Umbilical cord (tissue), 2 donors: Measurements from ENCODE around the gene DZANK1. TPM values are rescaled to one million over a fixed set of nuclear protein-coding genes. Genes with fewer than 3 reads are reported as not detected.
"Not testable (repeated sequence)": the region's sequence is repeated elsewhere in the genome, so short reads cannot be mapped to it uniquely, and the experiment has no call there.

Source experiments
- DNase-seq: peaks from one replicate; pipeline ENCODE4 v3.0.0-alpha.2; 2015; ENCODE audit warnings: low spot score
- total RNA-seq: library from RNA; depleted of rRNA; stranded (reverse); fragments of >200 nt; gene quantifications from one replicate; pipeline ENCODE4 v1.2.3, GENCODE V29; 2014; ENCODE audit warnings: low replicate concordance; ENCODE audit not compliant: insufficient read depth

DZANK1 gene
- total RNA-seq, 1 donor from 2014 or later: 1.7 TPM

DNA sequence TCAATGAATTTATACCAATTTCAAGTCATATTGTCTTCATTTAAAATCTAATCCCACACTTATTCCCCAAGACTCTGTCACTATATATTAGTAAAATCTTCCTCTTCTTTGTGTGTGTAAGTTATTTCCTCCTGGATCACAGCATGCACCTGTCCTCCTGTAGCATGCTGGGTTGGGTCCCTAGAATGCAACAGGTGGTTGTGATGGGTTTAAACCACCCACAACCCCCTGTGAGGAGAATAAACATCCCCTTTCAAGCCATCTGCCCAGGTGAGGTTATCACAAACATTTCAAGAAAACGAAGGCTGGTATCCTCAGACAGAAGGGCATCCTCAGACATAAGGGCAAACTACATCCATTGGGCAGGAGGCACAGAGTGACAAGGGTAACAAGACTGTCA, 26.4 kb downstream of the DZANK1 start:
- DNase-seq: no peak

DNA sequence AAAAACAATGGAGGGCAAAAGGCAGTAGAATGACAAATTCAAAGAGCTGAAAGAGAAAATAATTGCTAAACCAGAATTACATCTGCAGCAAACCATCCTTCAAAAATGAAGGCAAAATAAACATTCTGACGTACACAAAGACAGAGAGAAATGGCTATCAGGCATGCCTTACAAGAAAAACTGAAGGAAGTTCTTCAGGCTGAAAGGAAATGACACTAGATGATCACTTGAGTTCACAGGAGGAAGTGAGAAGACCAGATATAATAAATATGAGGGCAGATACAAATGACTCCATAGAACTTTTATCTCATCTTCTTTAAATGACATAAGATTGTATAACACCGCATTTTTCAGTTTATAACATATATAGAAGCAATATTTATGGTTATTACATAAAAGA, 30.0 kb downstream of the DZANK1 start:
- DNase-seq: no peak

DNA sequence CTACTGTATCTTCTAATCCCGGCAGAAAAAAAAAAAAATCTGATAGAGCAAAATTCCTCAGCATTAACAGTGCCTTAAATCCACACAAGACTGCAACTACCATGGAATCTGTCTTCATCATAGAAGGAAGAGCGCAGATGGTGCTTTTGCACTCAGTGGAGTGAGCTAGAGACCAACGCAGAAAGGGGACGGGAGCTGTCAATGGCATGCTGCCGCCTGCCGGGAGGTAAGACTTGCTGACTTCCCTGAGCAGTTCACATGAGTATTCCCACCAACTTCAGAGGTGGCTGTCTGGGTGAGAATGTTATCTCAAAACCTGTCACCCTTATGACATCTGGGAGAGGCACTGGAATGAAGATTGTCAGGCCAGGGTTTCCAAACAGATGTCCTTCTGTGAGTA, 35.6 kb downstream of the DZANK1 start:
- DNase-seq: peak; percentile 43

DNA sequence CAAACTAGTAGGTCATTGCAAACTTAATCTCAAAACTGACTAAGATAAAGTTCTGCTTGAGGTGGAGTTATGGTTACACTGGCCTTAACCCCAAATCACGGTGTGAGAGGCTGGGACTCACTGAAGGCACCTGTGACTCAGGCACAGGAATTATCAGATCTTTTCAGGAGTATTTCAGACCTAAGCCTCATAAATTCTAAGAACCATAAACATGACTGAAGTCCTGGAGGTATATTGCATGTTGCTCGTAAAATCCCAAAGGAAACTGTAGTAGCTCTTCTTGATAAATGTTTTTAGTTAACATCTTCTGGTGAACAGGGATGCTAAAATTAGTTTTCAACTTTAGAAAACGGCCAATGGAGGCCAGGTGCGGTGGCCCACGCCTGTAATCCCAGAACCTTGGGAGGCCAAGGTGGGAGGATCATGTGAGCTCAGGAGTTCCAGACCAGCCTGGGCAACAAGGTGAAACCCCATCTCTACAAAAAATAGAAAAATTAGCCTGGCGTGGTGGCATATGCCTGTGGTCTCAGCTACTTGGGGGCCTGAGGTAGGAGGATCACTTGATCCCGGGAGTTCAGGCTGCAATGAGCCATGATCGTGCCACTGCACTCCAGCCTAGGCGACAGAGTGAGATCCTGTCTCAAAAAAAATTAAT, 36.5 kb downstream of the DZANK1 start:
- DNase-seq: no peak

DNA sequence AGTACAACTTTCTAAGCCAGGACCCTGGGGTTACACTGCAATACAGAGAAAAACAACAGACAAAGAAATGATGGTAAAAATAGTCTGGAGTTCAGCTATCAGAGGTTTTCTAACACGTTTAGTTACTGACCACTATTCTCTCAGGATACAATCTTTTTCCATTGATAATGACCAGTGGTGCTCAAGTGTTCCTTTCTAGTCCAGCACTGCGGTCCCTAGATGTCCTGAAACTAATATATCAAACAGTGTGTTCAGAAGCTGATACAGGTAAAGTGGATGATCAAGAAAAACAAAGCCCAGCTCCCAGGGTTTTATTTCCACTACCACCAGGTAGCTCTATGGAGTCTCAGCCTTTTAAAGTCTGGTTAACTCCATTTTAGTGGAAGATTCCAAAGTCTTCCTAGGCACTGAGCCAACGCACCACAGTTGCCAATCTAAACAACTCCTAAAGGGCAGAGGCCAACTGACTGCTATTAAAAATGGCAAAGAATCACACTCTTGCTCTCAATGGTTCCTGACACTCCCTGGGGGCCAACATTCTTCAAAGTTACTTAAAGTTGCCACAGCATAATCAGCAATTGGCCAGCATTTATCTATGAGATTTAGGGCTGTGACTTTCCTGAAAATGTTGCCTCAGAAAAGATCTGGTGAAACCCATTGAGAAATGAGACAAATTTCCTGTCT, 38.2 kb downstream of the DZANK1 start:
- no peak for DNase-seq

DNA sequence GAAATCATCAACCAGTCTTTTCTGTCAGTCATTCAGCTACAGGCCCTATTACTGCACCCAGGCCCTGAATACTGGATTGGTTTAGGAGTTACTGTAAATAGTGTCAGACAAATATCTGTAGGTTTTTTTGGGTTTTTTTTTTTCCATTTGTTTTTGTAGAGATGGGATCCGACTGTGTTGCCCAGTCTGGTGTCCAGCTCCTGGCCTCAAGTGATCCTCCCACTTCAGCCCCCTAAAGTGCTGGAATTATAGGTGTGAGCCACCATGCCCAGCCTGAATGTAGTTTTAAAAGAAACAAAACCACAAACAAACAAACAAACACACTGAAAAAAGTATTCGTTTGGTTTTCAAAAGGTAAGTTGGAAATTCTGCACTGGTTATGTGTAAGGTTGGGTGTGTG, 39.6 kb downstream of the DZANK1 start:
- DNase-seq: no peak

DNA sequence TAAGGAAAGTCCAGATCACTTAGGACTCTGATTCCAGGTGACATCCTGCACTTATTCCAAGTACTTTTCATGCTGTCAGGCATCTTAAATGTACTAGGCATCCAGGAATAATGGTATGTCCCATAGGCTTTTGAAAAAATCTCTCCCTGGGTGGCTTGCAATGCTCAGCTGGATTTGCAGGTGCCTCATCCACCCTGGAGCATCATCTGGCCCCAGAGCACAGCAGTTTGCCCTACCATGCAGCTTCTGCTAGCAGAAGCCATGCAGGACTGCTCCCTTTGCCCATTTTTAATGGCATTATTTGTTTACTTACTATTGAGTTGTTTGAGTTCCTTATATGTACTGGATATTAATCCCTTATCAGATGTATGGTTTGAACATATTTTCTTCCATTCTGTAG, 45.2 kb downstream of the DZANK1 start:
- DNase-seq: no peak

DNA sequence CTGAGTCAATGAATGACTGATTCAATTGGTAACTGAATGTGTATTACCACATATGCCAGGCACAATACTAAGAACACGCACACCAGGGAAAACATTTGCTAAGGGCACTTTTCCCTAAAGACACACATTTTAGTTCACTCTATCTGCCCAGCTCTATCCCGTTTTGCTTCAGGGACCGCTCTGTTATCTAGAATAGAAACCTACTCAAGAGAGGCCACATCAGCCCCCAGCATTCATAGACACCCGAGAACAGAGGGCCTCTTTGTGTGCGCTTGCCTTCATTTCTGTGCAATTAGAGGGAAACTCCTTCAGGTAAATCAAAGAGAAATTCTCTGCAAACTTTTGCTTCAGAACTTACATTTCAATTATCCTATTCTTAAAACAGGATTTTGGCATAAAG, 50.3 kb downstream of the DZANK1 start:
- no peak for DNase-seq

DNA sequence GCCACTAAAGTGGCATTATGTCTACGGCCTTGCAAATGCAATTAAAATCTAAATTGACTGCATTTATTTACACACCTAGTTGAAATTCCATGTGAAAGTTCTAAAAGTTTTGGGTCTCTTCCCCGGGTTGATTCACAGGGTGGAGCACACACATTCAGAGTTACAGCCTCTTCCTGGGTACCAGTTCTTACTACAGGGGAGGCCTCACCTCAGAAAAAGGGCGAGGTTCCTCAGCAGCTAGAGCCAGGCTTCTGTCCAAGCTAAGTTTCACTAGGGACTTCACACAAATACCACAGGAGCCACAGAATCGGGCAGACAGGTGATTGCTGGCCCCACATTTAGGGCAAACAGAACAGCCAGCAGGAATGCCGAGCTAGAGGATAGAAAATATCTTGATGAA, 52.7 kb downstream of the DZANK1 start:
- no peak for DNase-seq

DNA sequence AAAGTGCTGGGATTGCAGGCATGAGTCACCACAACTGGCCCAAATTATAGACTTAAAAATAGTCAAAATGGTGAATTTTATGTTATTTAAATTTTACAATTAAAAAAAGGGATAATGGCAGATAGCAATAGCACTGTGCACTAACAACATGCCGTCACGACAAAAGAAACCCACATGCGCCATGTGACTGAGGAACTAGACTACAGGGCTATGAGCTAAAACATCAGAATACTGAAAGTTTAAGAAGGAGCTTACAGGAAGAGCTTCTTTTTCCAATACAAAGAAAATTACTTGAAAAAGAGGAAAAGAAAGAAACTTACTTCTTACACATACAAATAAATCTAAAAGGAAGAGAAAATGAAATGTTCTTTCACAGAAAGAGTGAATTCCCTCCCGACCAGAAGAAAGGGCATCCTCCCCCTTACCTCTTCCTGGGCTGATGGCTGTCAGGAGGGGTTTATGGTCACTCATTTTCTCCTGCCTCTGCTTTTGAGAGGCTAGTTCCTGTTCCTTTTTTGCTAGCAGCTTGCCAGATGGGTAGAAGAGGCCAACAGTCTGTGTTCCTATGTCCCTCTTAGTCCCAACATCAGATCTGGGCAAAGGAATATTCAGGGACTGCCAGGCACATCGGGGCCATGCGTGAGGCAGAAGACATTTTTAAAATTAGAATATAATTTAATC, 54.5 kb downstream of the DZANK1 start:
- no peak for DNase-seq

DNA sequence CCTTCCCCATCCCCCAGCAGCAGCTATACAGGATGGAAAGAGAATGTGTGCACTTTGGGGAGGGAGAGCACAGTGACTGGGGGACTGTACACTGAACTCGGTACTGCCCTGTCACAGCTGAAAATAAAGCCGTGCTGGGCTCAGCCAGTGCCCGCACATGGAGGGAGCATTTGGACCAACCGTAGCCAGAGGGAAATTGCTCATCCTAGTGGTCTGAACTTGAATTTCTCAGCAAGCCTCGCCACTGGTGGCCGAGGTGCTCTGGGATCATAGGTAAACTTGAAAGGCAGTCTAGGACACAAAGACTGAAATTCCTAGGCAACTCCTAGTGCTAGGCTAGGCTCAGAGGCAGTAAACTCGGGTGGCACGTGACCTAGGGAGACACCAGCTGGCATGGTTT, 61.0 kb downstream of the DZANK1 start:
- DNase-seq: no peak

DNA sequence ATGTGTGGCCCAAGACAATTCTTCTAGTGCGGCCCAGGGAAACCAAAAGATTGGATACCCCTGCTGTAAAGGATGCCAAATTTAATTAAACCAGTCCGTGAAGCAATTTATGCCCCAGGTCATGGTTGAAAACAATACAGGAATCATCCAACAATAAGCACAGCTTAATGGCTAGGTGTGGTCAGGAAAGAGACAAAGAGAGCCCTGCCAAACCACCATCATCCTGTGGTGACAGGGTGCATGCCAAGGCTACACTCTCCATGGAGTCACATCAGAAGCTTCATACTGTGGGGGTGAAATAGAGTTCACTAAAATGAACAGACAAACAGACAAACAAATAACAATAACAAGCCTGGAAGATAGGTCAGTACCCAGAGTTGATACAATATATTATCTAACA, 62.7 kb downstream of the DZANK1 start:
- DNase-seq: no peak

DNA sequence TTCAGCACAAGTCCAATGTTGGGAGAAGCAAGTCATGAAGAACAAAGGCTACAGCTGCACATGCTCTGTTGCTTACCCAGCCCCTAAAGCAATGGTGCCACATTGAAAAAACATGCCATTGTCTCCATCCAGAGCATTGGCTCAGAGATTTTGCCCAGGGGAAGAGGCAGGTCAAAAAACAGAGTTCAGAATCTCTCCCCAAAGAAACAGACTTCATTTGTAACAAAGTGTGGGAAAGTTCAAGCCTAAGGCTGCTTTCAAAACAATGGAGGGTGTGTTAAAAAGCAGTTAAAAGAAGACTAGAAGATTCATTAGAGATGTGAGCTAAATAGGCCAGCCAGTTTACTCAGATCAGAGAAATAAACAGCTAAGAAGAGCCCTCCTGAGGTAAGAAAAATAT, 63.6 kb downstream of the DZANK1 start:
- DNase-seq: no peak

DNA sequence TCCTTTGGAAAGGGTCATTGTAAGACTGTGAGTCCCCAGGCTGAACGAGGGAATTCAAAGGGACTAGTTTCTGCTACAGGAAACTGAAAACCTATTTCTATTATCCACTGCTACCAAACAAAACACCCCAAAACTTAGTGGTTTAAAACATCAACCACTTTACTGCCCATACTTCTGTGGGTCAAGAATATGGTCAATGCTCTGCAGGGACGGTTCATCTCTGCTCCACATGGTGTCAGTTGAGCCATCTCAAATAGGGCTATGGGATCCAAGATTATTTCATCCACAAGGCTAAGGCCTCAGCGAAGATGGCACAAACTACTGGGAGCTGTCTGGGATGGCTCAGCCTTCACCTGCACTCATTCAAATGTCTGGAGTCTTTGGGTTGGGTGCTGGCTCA, 65.5 kb downstream of the DZANK1 start:
- no peak for DNase-seq

DNA sequence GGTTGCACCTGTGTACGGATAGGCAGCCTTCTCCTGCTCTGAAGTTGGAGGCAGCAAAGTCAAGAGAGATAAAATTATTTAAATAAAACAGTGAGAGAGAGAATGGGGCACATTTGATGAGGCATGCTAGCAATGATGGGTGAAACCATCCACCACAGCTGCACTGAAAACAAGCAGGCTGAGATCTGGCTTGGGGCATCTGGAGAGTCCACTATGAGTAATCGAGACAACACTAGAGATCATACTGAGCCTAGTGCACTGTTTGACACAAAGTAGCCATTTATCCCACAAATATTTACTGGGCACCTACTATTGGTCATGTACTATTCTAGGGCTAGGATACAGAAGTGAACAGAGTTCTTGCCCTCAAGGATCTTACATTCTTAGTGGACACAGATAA, 66.4 kb downstream of the DZANK1 start:
- DNase-seq: no peak

DNA sequence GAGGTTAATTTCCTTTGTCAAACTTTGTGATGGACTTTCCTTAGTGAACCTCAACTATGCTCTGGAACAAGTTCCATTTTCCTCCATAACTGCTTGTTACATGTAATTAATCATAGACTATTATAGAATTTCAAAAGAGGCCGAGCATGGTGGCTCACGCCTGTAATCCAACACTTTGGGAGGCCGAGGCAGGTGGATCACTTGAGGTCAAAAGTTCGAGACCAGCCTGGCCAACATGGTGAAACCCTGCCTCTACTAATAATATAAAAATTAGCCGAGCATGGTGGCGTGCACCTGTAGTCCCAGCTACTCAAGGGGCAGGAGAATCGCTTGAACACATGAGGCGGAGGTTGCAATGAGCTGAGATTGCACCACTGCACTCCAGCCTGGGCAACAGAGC, 68.1 kb downstream of the DZANK1 start:
- DNase-seq: not testable (repeated sequence)

DNA sequence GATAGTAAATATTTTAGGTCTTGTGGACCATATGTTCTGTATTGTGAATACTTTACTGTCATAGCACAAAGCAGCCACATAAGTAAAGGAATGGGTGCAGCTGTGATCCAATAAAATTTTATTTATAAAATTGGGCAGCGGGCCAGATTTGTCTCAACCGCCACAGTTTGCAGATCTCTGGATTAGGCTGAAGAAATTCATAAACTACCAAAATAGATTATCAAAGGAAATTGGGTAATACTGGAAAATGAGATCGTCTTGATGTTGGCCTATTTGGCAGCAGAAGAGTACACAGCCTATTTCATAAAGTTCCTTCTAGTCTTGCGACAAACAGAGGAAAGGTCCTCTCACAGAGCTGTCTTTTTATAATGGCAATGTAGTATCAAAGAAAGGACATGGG, 69.8 kb downstream of the DZANK1 start:
- no peak for DNase-seq

DNA sequence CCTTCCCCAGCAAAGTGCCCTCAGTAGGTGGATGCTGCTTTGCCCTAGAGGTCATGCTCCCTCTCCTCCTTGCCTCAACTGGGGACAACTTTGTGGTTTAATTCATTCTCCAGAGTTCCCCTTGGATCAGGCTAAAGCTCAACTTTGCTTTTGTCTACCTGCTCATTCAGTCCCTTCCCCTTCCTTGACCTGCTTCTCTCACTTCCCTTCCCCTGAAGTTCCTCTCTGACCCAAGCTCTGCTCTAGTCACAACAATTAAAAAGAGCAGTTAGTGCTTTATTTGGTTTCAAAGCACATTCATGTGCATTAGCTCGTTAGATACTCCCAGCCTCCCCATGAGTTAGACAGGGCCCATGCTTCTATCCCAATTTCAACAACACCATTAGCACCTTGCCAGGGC, 71.3 kb downstream of the DZANK1 start:
- no peak for DNase-seq

DNA sequence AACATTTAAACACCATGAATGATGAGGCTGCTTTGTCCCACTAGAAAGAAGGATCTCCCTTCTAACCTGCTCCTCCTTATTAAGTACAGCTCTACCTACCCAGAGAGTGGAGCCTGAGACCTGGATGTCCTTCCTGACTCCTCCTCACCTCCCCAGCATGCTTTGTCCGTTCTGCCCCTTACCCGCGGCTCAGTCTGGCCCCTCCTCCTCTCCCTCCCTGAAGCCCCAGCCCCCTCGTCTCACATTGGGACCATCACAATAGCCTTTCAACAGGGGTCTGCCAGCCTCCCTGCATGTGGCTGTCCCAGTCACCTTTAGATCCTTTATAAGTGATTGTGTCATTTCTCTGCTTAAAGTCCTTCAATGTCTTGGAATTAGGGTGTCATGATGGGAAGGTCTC, 72.5 kb downstream of the DZANK1 start:
- no peak for DNase-seq

DNA sequence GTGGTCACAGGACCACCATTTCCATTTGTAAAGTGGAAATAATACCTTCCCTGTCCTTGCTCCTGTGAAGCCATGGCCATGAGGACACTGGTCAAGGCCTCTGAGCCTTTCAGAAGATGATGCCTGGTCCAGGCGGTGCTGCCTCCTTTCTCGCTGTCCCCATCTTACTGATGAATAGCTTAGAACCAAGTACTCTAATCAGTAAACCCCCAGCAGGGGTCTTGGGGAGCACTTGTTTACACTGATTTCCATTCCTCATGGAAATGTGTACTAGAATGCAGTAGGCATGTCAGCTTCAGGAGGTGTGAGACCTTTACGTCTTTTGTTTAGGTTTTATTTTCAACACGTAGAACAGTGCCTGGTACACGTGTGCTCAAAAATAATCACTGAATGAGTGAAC, 75.1 kb downstream of the DZANK1 start:
- DNase-seq: no peak

DNA sequence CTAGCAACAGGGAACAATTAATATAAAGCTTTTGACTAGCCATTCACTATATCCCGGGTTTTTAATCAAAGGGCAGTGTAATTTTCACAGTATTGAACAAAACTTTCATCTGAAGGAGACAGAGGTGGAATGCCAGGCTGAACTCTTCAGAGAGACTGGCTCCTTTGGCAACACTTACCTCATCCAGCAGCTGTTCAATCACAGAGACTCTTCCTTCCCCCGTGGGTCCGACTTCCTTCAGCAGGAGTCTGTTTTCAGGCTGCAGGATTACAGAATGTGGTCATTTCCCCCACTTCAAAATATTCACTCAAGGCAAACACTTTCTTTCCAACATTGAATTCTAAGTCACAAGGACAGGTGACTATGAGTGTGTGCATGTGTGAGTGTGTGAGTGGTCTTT, 76.6 kb downstream of the DZANK1 start:
- DNase-seq: no peak

DNA sequence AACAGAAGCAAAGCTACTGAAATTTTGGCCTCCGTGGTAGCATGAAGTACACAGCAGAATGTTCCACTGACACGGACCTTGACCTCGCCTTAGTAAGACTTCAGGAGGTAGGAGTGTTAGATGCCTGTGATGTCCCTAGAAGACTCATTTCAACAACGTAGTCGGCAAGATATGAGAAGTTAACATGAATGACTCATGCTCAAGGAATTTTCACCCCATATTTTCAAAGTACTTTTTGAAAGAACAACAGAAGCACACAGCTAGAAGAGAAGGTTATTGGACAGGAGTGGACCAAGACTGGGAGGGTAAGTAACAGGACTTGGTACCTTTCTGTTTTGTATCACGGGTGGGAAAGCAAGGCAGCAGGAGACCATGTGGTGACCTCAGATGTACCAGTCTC, 78.0 kb downstream of the DZANK1 start:
- DNase-seq: no peak

DNA sequence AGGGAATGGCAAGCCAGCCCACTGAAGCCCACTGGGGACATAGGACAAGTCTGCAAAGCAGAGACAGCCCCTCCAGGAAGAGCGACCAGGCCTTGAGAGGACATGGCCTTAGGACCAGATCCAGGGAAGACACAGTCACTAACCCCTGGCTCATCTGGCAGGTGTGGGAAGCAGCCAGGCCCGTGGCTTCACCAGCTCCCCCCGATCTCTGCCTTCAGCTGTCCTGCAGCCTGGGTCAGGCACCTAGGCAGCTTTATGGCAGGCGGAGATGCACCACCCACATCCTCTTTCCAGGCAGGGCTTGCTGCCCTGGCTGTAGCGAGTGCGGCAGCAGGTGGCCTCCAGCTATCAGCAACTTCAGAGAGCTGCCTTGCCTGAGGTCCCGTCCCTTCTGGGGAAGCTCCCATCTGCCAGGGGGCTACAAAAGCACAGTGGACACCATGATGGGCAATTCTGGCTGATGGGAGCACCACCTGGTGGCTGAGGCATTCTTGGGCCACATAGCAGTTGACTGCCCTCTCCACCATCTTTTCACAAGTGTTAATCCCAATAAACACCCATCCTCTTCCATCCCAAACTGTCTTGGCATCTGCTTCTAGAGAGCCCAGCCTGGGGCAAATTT, 85.8 kb downstream of the DZANK1 start:
- no peak for DNase-seq
